Suppressor macrophage treated with lipopolysaccharide for 1 hour (primary cell): ENCODE results near the gene SLC26A4.
"Not testable (repeated sequence)": the region's sequence is repeated elsewhere in the genome, so short reads cannot be mapped to it uniquely, and the experiment has no call there.

Experiments
- DNase-seq, 3 donors: peaks; one replicate each; pipeline ENCODE4 v3.0.0-alpha.2; 2020 to 2022

SLC26A4 gene

DNA sequence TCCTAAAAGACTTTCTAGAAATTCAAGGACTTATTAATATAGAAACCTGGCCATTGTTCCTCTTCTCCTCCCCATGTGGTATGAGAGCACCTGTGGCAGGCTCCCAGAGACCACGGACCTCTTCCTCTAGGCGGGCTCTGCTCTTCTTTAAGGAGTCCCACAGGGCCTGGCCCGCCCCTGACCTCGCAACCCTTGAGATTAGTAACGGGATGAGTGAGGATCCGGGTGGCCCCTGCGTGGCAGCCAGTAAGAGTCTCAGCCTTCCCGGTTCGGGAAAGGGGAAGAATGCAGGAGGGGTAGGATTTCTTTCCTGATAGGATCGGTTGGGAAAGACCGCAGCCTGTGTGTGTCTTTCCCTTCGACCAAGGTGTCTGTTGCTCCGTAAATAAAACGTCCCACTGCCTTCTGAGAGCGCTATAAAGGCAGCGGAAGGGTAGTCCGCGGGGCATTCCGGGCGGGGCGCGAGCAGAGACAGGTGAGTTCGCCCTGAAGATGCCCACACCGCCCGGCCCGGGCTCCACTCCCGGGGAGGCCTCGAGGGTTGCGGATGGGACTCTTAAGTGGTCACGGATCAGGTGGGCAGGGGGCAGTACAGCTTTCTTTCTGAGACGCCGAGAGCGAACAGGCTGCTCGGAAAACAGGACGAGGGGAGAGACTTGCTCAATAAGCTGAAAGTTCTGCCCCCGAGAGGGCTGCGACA, at the start of gene SLC26A4:
SLC26A4 (plus strand) TSS at position 448 of the 700 bp plus-strand sequence. CDS start 814 bp downstream, outside the sequence.
- no peak for DNase-seq

- DNase-seq = no peak
These were observed 47.2 kb upstream of the SLC26A4 start for GRCh38 chr7:107613439-107613838.

DNA sequence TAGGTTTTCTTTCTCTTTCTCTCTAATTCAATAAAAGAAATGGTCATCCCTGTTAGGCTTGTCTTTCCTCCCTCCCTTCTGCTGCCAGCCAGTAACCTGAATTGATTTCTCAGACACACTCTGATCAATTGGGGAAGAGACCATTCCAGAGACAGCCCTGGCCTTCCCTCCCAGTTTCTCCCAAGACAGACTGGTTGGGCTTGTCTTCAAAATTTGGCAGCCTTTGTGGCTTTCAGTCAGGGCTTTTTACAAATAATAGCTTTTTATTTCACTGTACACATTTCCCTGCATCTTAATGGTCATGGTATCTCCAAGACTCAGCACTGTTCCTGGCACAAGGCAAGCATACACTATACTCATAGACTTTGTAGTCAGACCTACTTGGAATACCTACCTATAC, 46.7 kb upstream of the SLC26A4 start:
- DNase-seq = no peak

GRCh38 chr7:107614425-107614824, 46.2 kb upstream of the SLC26A4 start:
- no peak for DNase-seq

DNA sequence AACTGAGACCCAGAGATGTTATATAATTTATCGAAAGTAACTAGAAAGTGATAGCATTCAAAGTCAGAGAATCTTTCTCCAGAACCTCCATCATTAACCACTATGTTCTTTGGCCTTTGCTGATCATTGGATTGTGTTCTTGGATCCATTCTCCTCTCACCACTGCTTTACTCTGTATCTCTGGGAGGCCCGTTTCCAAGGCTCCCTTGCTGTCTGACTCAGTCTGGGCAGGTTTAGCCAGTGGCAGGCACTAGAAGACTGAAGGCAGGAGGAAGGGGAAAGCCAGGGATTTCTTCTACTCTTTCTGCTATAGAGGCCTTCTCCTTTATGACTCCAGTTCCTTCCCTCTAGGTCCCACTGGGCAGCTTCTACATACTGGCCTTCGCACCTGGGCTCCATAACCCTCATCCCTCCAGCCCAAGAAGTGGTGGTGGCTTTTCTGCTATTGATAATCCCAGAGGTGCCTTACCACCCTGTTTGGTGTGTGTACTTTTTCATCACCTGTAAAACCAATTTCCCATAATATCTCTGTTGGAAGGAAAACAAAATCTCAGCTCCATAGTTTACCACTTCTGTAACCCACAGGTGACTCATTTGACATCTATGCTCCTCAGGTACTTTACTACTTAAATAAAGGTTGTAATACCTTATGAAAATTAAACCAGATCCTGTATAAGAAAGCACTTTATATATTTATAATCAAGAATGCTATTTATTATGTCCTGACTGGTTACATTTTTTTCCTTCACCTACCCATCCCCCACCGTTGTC, 44.5 kb upstream of the SLC26A4 start:
- no peak for DNase-seq

GRCh38 chr7:107622429-107622828, 38.2 kb upstream of the SLC26A4 start:
- DNase-seq = peak; percentile 26 to 70 (median 52)

DNA sequence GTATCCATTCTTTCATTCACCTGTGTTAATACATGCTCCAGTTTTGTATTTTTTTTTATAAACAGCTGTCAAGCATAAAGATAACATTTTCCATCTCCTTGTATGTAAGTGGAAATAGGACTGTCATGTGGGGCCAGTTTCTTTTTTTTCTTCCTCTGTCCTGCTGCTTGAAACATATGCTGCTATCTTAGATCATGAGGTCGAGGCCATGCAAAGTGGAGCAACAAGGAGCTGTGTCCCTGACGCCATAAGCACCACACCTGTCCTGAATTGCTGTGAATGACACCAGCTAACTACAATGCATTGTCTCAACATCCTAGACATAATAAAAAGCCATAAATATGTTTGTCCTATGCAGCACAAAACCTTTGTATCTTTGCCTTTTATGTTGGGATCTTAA, 37.7 kb upstream of the SLC26A4 start:
- no peak for DNase-seq

DNA sequence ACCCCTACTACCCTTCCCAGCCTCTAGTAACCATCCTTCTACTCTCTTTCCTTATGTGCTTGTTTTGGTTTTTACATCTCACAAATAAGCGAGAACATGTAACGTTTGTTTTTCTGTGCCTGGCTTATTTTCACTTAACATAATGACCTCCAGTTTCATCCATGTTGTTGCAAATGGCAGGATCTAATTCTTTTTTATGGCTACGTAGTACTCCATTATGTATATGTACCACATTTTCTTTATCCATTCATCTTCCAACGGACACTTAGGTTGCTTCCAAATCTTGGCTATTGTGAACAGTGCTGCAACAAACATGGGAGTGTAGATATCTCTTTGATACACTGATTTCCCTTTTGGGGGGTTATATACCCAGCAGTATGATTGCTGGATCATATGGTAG, 33.6 kb upstream of the SLC26A4 start:
- DNase-seq = no peak

- peak; percentile 26 to 43 (median 32) for DNase-seq
These were observed 32.1 kb upstream of the SLC26A4 start for GRCh38 chr7:107628461-107629064.

DNA sequence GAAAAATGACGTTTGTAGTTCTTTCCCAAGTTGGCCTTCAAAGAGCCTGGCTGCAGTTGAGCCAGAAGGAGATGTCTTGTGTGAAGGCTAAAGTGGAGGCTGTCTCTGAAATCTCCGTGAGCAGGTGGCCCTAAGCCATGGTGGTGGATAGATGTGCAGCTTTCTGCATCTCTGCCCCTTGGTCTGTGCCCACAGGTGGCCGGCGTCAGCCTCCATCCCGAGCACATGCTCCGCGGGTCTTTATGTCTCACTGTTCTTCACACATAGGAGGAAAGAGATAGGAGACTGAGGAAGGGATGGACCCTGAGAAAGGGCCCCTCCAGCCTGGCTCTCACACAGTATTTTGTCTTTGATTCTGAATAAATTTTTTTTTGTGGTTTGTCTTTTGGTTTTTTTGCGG, 30.3 kb upstream of the SLC26A4 start:
- DNase-seq = no peak

GRCh38 chr7:107631588-107632491, 28.8 kb upstream of the SLC26A4 start:
- DNase-seq = peak in 1 of 3 donors; percentile 8

- no peak for DNase-seq
These were observed 28.1 kb upstream of the SLC26A4 start for GRCh38 chr7:107632492-107632865.

DNA sequence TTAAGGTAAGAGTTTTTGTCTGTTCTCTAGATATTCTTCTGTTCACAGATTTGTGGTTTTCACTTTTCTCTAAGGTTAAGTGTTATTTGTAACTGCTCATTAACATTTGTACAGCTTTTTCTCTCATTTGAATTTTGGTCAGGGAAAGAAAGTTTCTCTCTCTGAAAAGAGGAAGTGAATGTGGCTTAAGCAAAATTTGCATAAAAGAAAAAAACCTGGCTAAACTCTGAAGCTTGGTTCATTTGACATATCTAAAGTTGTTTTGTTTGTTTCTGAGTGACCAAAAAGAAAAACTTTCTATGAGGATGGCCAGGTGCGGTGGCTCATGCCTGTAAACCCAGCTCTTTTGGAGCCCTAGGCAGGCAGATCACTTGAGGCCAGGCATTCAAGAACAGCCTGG, 22.0 kb upstream of the SLC26A4 start:
- peak; percentile 28 to 67 (median 62) for DNase-seq

GRCh38 chr7:107639070-107639469, 21.6 kb upstream of the SLC26A4 start:
- not testable (repeated sequence) for DNase-seq

DNA sequence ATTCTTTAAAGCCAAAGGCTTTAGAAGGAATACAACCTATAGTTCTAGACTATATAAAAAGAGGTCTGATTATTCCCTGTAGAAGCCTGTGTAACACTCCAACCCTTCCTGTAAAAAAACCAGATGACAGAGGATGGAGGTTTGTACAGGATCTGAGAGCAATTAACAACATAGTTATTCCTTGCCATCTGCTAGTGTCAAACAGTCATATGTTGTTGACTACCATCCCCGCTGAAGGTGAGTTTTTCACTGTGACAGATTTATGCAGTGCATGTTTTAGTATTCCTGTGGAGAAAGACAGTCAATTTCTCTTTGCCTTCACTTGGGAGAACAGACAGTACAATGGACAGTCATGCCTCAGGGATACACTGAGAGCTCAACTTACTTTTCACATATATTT, 19.0 kb upstream of the SLC26A4 start:
- no peak for DNase-seq

GRCh38 chr7:107642501-107642900, 18.1 kb upstream of the SLC26A4 start:
- DNase-seq = no peak

- DNase-seq = no peak
These were observed 17.2 kb upstream of the SLC26A4 start for GRCh38 chr7:107643407-107643806.

DNA sequence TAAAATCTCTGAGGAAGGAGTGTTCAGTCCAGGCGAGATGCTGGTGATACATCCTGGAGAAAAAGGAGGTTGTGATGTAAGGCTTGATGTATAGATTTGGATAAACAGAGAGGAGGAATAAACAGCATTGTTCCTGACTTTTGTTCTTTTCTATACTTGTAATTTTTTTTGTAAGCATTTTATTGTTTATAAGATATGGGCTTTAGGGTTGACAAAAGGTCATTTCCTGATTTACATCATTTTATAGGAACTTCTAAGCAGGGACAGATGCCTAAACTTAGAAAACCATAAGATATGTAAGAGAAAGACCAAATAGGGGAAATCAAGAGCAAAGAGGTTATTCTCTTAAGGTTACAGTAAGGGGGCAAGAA, 16.7 kb upstream of the SLC26A4 start:
- DNase-seq = no peak

- peak in 2 of 3 donors; percentile 10 to 28 for DNase-seq
These were observed 16.2 kb upstream of the SLC26A4 start for GRCh38 chr7:107644309-107644974.

- DNase-seq = no peak
These were observed 8.0 kb upstream of the SLC26A4 start for GRCh38 chr7:107652642-107653041.

DNA sequence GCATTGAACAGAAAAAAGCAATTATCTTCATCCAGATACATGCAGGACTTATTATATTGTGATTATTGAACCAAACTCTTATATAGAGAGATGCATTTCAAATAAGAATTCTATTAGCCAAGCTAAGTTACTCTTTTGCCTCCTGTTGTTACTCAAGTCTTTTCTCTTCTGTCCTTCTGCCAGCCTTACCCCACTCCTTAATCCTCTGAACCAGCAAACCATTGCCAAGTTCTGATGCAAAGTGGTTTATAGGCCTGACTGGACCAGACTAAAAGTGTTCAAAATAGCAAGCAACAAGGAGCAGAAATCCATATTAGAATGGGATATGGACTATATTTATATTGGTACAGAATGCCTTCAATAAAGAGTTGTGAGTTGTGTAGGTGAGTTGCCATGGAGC, 2.2 kb upstream of the SLC26A4 start:
- DNase-seq = no peak

- peak in 1 of 3 donors; percentile 54 for DNase-seq
These were observed 962 bp upstream of the SLC26A4 start for GRCh38 chr7:107659666-107660065.
